GM23248 (cell line): ENCODE results near the gene LYRM4. TPM values are rescaled to one million over a fixed set of nuclear protein-coding genes. Genes with fewer than 3 reads are reported as not detected.
A peak's percentile ranks its signal among the peaks of the same experiment; 100 is the strongest.

ENCODE experiments used
- DNase-seq: peaks from one replicate; pipeline ENCODE4 v3.0.0-alpha.2; 2015
- H2AFZ ChIP-seq: fragments of 200-600 bp; sonication (generic); 2 replicates; pipeline ENCODE4 v1.6.1; 2016; ENCODE audit warnings: antibody characterized with exemption
- H3F3A ChIP-seq: fragments of 200-600 bp; sonication (generic); 2 replicates; pipeline ENCODE4 v1.6.1; 2016; ENCODE audit warnings: mild to moderate bottlenecking, antibody characterized with exemption, mixed run types; ENCODE audit not compliant: insufficient read depth
- H3K27ac ChIP-seq: fragments of 200-600 bp; sonication (generic); 2 replicates; pipeline ENCODE4 v1.5.1; 2016; ENCODE audit warnings: mild to moderate bottlenecking
- H3K27me3 ChIP-seq: fragments of 200-600 bp; sonication (generic); replicated peaks from 2 replicates; pipeline ENCODE4 v1.6.1; 2016; ENCODE audit warnings: mild to moderate bottlenecking; ENCODE audit not compliant: insufficient read depth
- H3K36me3 ChIP-seq: fragments of 200-600 bp; sonication (generic); 2 replicates; pipeline ENCODE4 v1.6.1; 2016; ENCODE audit warnings: low read depth, mild to moderate bottlenecking
- H3K4me1 ChIP-seq: fragments of 200-600 bp; sonication (generic); 2 replicates; pipeline ENCODE4 v1.6.1; 2016; ENCODE audit warnings: mild to moderate bottlenecking; ENCODE audit not compliant: insufficient read depth
- H3K4me2 ChIP-seq: fragments of 200-600 bp; sonication (generic); one replicate; pipeline ENCODE4 v1.6.1; 2016; ENCODE audit warnings: mild to moderate bottlenecking; ENCODE audit not compliant: unreplicated experiment
- H3K4me3 ChIP-seq: fragments of 200-600 bp; sonication (generic); 2 replicates; pipeline ENCODE4 v1.5.1; 2016; ENCODE audit warnings: mild to moderate bottlenecking
- H3K79me2 ChIP-seq: fragments of 200-600 bp; sonication (generic); 2 replicates; pipeline ENCODE4 v1.6.1; 2016; ENCODE audit warnings: mild to moderate bottlenecking; ENCODE audit not compliant: insufficient read depth
- H3K9ac ChIP-seq: fragments of 200-600 bp; sonication (generic); 2 replicates; pipeline ENCODE4 v1.6.1; 2016; ENCODE audit warnings: mild to moderate bottlenecking
- H3K9me2 ChIP-seq: fragments of 200-600 bp; sonication (generic); 2 replicates; pipeline ENCODE4 v1.6.1; 2016; ENCODE audit warnings: mixed run types, mild to moderate bottlenecking, moderate library complexity; ENCODE audit not compliant: insufficient read depth
- H3K9me3 ChIP-seq: fragments of 200-600 bp; sonication (generic); one replicate; pipeline ENCODE4 v1.6.1; 2017; ENCODE audit warnings: low read depth
- H4K20me1 ChIP-seq: fragments of 200-600 bp; sonication (generic); 2 replicates; pipeline ENCODE4 v1.6.0; 2016; ENCODE audit not compliant: insufficient read depth
- EZH2 ChIP-seq: fragments of 200-600 bp; sonication (generic); IDR thresholded peaks from 2 replicates; pipeline ENCODE4 v1.6.1; 2018; ENCODE audit warnings: antibody characterized with exemption, mild to moderate bottlenecking; ENCODE audit not compliant: insufficient read depth, poor library complexity, severe bottlenecking
- EZH2phosphoT487 ChIP-seq: fragments of 200-600 bp; sonication (generic); IDR thresholded peaks from 2 replicates; pipeline ENCODE4 v1.6.1; 2018; ENCODE audit warnings: antibody characterized with exemption, moderate library complexity, mild to moderate bottlenecking, low read depth; ENCODE audit not compliant: insufficient read depth
- WGBS, 2 experiments: methylation state at CpG; one replicate each; pipeline ENCODE4 v1.1.6; 2015 to 2017; ENCODE audit warnings: low lambda C conversion rate in 2 of 2, low coverage in 1 of 2; ENCODE audit errors: missing lambda C conversion rate in 2 of 2; 5-methylcytosine and 5-hydroxymethylcytosine counted together
- in situ Hi-C: fragments of 300-500 bp; cut with MboI; formaldehyde crosslinking; loops from 2 replicates; pipeline ENCODE4 v1.15.0; 2020
- polyA plus RNA-seq: library from polyadenylated mRNA; unstranded; fragments of >200 nt; fragmentation: Nextera tagmentation; extraction: Ambion mirVana; gene quantifications from 2 replicates; pipeline ENCODE4 v1.2.1, GENCODE V29; 2016
- total RNA-seq: library from RNA; depleted of rRNA; stranded (reverse); fragments of >200 nt; shearing (Covaris generic); gene quantifications from 2 replicates; pipeline ENCODE4 v1.2.3, GENCODE V29; 2014

Gene LYRM4
- total and polyA plus RNA-seq, 2 experiments from 2014 or later: 27.1 to 28.0 TPM

DNA sequence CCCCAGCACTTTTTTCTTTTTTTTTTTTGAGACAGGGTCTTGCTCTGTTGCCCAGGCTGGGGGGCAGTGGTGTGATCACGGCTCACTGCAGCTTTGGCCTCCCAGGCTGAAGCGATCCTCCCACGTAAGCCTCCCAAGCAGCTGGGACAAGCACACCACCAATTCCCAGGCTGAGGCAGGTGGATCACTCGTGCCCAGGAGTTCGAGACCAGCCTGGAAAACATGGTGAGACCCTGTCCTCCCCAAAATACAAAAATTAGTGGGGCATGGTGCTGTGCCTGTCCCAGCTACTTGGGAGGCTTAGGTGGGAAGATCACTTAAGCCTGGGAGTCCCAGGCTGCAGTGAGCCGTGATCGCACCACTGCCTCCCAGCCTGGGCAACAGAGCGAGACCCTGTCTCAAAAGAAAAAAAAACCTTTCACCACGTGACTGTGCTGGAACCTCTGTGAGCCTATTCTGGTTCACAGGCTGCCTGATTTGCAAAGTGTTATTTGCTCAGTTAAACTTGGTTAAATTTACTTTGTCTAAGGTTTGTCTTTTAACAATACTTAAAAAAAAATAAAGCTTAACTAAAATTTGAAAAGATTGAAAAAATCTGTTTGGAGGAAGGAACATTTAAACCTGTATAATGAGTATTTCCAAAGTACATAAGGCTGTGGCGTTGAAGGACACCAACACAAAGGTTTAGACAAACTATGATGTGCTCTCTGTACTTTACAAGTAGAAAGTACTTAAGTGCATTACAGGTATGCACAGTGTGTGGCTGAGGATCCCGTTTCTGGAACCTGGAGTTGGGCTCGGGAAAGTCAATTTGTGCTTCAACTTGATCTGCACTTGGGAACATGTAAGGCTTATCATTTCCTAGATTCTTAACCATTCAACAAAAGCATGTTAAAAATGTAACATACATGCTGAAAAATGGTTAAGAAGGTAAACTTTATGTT lies 120.7 kb downstream of the LYRM4 start:
- Histone ChIP-seq H2AFZ (no peak overlapping the region), H3K79me2 (no peaks in the 10 kb centered on the region), H3K27me3 (no peaks in the 10 kb centered on the region), H3K9me3 (no peaks in the 10 kb centered on the region), H3K9ac (no peak overlapping the region), H3K4me1 (no peaks in the 10 kb centered on the region), H3F3A (no peaks in the 10 kb centered on the region), H4K20me1 (no peaks in the 10 kb centered on the region), H3K4me2 (no peak overlapping the region), H3K36me3 (no peaks in the 10 kb centered on the region), H3K9me2 (no peaks in the 10 kb centered on the region), H3K27ac (no peak overlapping the region), H3K4me3 (no peak overlapping the region)
- in situ Hi-C loops: loop anchor here (10.0 kb wide), 1 partner anchor 255 kb away; no protein-coding TSS in a partner anchor
- TF ChIP-seq EZH2: no peak
- TF ChIP-seq EZH2phosphoT487: no peak
- DNase-seq: no peak
- whole genome bisulfite sequencing, 2 experiments: 88 to 91% methylated on average over 12 of the region's 12 CpGs

DNA sequence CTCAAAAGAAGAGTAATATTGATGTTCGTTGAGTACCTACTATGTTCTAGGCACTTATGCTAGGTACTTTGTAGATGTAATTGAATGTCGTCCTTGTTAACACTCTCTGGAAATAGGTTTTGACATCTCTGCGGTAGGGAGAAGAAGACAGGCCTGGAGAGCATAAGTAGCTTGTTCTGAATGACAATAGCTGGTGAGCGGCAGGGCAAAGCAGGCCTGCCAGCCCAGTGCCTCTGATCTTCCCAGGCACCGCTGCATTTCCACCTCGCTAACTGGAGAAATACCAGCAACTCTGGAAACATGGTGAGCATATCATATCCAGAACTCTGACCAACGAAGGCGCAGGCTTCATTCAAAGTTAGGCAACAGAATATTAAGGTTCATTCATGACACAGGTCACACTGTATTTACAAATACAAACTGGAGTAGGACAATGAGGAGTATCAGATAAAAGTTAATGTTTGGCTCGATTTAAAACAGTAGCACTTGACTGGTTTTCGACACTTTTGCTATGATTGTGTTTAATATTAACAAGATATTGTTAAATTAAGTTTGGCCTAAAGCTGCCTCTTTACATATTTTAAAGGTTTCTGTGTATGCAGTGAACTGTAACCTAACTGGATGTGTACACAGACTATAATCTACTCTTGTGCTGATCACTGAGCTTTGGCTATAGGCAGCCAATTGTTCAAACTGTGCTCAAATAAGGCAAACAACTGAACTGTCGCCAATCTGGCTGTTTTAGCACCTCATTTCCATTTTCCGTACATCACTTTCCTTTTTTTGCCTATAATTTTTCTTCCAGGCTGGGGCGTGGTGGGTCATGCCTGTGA lies 121.5 kb downstream of the LYRM4 start:
- no peak overlapping the region for H3K4me3 ChIP-seq
- no peaks in the 10 kb centered on the region for H3K27me3 ChIP-seq
- H3K9me3 ChIP-seq: no peaks in the 10 kb centered on the region
- TF ChIP-seq EZH2 (no peak), EZH2phosphoT487 (no peak)
- in situ Hi-C loops: loop anchor here (10.0 kb wide), 1 partner anchor 256 kb away; no protein-coding TSS in a partner anchor
- 86 to 89% methylated on average over 13 of the region's 13 CpGs for WGBS, 2 experiments
- H3K9ac ChIP-seq: no peak overlapping the region
- H3K9me2 ChIP-seq: no peaks in the 10 kb centered on the region
- H3K27ac ChIP-seq: no peak overlapping the region
- no peak overlapping the region for H2AFZ ChIP-seq
- H3K4me1 ChIP-seq: no peaks in the 10 kb centered on the region
- no peak for DNase-seq
- no peaks in the 10 kb centered on the region for H3F3A ChIP-seq
- H3K36me3 ChIP-seq: no peaks in the 10 kb centered on the region
- no peak overlapping the region for H3K4me2 ChIP-seq
- no peaks in the 10 kb centered on the region for H4K20me1 ChIP-seq
- no peaks in the 10 kb centered on the region for H3K79me2 ChIP-seq

DNA sequence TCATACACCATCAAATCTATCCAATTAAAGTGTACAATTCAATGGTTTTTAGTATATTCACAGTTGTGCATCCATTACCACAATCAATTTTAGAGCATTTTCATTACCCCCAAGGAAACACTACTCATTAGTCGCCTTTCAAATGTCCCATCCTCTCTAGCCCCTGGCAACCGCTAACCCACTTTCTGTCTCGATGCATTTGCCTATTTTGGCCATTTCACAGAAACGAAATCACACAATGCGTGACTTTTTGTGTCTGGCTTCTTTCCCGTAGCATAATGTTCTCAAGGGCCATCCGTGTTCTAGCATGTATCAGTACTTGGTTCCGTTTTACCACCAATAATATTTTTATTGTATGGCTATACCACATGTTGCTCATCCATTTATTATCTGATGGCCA lies 123.9 kb downstream of the LYRM4 start:
- Histone ChIP-seq H3F3A (0 out of 2 replicates have a peak, but pooled peaks cover 5% of the 10 kb centered on the region), H3K27ac (no peak overlapping the region), H3K27me3 (no peaks in the 10 kb centered on the region), H4K20me1 (no peaks in the 10 kb centered on the region), H3K4me2 (no peak overlapping the region), H3K36me3 (no peaks in the 10 kb centered on the region), H3K4me1 (peaks cover 9% of the 10 kb centered on the region), H3K9me2 (no peaks in the 10 kb centered on the region), H3K9ac (no peak overlapping the region), H3K4me3 (no peak overlapping the region), H3K79me2 (no peaks in the 10 kb centered on the region), H3K9me3 (no peaks in the 10 kb centered on the region), H2AFZ (no peak overlapping the region)
- DNase-seq: no peak
- TF ChIP-seq EZH2: no peak
- TF ChIP-seq EZH2phosphoT487: no peak
- 95 to 97% methylated on average over 8 of the region's 8 CpGs for WGBS, 2 experiments
- in situ Hi-C loops: loop anchor here (10.0 kb wide), 1 partner anchor 258 kb away; no protein-coding TSS in a partner anchor

DNA sequence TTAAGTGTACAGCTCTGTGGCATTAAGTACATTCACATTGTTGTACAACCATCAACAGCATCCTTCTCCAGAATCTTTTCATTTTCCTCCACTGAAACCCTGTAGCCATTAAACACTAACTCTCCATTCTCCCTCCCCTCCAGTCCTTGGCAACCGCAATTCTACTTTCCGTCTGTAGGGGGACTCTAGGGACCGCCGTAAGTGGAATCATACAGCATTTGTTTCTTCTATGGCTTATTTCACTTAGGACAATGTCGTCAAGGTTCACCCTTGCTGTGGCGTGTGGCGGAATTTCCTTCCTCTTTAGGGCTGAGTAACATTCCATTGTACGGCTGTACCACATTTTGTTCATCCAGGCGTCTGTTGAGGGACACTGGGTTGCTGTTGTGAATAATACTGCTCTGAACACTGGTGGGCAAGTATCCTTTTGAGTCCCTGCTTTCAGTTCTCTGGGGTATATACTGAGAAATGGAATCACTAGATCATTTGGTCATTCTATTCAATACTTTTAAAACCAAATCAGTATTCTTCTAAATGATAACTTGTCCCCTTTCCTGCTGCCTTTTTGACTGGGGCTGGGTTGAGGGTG lies 124.9 kb downstream of the LYRM4 start:
- no peaks in the 10 kb centered on the region for H3K27me3 ChIP-seq
- H3K9ac ChIP-seq: no peak overlapping the region
- H3K9me3 ChIP-seq: no peaks in the 10 kb centered on the region
- 0 out of 2 replicates have a peak, but pooled peaks cover 5% of the 10 kb centered on the region for H3F3A ChIP-seq
- TF ChIP-seq EZH2phosphoT487 (no peak), EZH2 (no peak)
- H3K36me3 ChIP-seq: no peaks in the 10 kb centered on the region
- no peaks in the 10 kb centered on the region for H4K20me1 ChIP-seq
- DNase-seq: peak; percentile 43
- no peaks in the 10 kb centered on the region for H3K9me2 ChIP-seq
- no peaks in the 10 kb centered on the region for H3K79me2 ChIP-seq
- H3K4me1 ChIP-seq: peaks cover 9% of the 10 kb centered on the region
- no peak overlapping the region for H3K4me2 ChIP-seq
- H3K4me3 ChIP-seq: no peak overlapping the region
- 80 to 86% methylated on average over 9 of the region's 9 CpGs for WGBS, 2 experiments
- in situ Hi-C loops: loop anchor here (10.0 kb wide), 1 partner anchor 259 kb away; no protein-coding TSS in a partner anchor
- H2AFZ ChIP-seq: no peak overlapping the region
- no peak overlapping the region for H3K27ac ChIP-seq
